Lower lobe of right lung (tissue), 2 donors: ENCODE measurements around the gene LDHD. TPM values are rescaled to one million over a fixed set of nuclear protein-coding genes. Genes with fewer than 3 reads are reported as not detected.
A peak's percentile ranks its signal among the peaks of the same experiment; 100 is the strongest.

ENCODE experiments used
- ATAC-seq, 2 donors: fragments of 200-7000 bp; cut with Tn5 transposase; one replicate each; pipeline ENCODE4 v1.9.1; 2020 to 2022; ENCODE audit warnings: mild to moderate bottlenecking in 2 of 2, moderate library complexity in 2 of 2
- DNase-seq: peaks from one replicate; pipeline ENCODE4 v3.0.0-alpha.2; 2020
- H3K27ac ChIP-seq: fragments of 200-600 bp; one replicate; pipeline ENCODE4 v1.8.0; 2022
- H3K27me3 ChIP-seq: fragments of 200-600 bp; one replicate; pipeline ENCODE4 v1.8.0; 2022; ENCODE audit warnings: low read depth
- H3K36me3 ChIP-seq: fragments of 200-600 bp; one replicate; pipeline ENCODE4 v1.8.0; 2022; ENCODE audit warnings: mild to moderate bottlenecking
- H3K4me1 ChIP-seq: fragments of 200-600 bp; one replicate; pipeline ENCODE4 v1.8.0; 2022
- H3K4me3 ChIP-seq: fragments of 200-600 bp; one replicate; pipeline ENCODE4 v1.8.0; 2022; ENCODE audit warnings: mild to moderate bottlenecking
- H3K9me3 ChIP-seq: fragments of 200-600 bp; one replicate; pipeline ENCODE4 v1.8.0; 2022
- CTCF ChIP-seq: fragments of 200-600 bp; IDR thresholded peaks from one replicate; pipeline ENCODE4 v1.8.0; 2022; ENCODE audit warnings: antibody characterized with exemption, mild to moderate bottlenecking
- intact Hi-C: fragments of 100-400 bp; cut with DNase I; formaldehyde crosslinking; loops from one replicate; pipeline ENCODE4 v1.11.0; 2022
- total RNA-seq: library from RNA; stranded (reverse); fragmentation: NEBNext Ultra II Directional; extraction: Animal tissue kit (Norgen Biotek cat#: 25700); gene quantifications from one replicate; pipeline ENCODE4 v1.2.1, GENCODE V29; 2021
- donor health status: DM: no; HTN: yes; CAD: no; lungs with severe emphysema.

LDHD gene
- total RNA-seq, 1 donor from 2014 or later: 13.2 TPM

GRCh38 chr16:75089486-75090202 lies 26.9 kb downstream of the LDHD start:
- H3K27ac ChIP-seq: no peak overlapping the region
- no peak for DNase-seq
- intact Hi-C loops: no loop called here
- H3K4me1 ChIP-seq: peaks cover 36% of the 10 kb centered on the region
- H3K9me3 ChIP-seq: no peaks in the 10 kb centered on the region
- H3K36me3 ChIP-seq: peaks cover 3% of the 10 kb centered on the region
- ATAC-seq: no peak
- no peak for TF ChIP-seq CTCF
- H3K4me3 ChIP-seq: no peak overlapping the region
- no peaks in the 10 kb centered on the region for H3K27me3 ChIP-seq

- H3K36me3 ChIP-seq: no peaks in the 10 kb centered on the region
- DNase-seq (no peak), ATAC-seq (no peak)
- H3K27me3 ChIP-seq: no peaks in the 10 kb centered on the region
- intact Hi-C loops: no loop called here
- H3K9me3 ChIP-seq: no peaks in the 10 kb centered on the region
- no peak overlapping the region for H3K4me3 ChIP-seq
- peaks cover 37% of the 10 kb centered on the region for H3K4me1 ChIP-seq
- no peak for TF ChIP-seq CTCF
- peak overlapping the region; percentile 69 for H3K27ac ChIP-seq
Measured at GRCh38 chr16:75088934-75089333, 27.6 kb downstream of the LDHD start.

GRCh38 chr16:75088216-75088615 lies 28.4 kb downstream of the LDHD start:
- Histone ChIP-seq H3K36me3 (no peaks in the 10 kb centered on the region), H3K9me3 (no peaks in the 10 kb centered on the region), H3K27me3 (no peaks in the 10 kb centered on the region), H3K4me1 (peaks cover 41% of the 10 kb centered on the region), H3K4me3 (no peak overlapping the region), H3K27ac (peak overlapping the region; percentile 69)
- no peak for TF ChIP-seq CTCF
- intact Hi-C loops: no loop called here
- DNase-seq (no peak), ATAC-seq (no peak)

GRCh38 chr16:75087375-75087979 lies 29.1 kb downstream of the LDHD start:
- ATAC-seq (peak; percentile 74 to 76), DNase-seq (no peak)
- Histone ChIP-seq H3K4me3 (peak overlapping the region; percentile 9), H3K4me1 (peaks cover 41% of the 10 kb centered on the region), H3K36me3 (no peaks in the 10 kb centered on the region), H3K9me3 (no peaks in the 10 kb centered on the region), H3K27me3 (no peaks in the 10 kb centered on the region), H3K27ac (peak overlapping the region; percentile 69)
- intact Hi-C loops: no loop called here
- TF ChIP-seq CTCF: no peak

- no peak for DNase-seq
- Histone ChIP-seq H3K4me3 (no peak overlapping the region), H3K36me3 (no peaks in the 10 kb centered on the region), H3K27ac (peak overlapping the region; percentile 69), H3K9me3 (no peaks in the 10 kb centered on the region), H3K27me3 (no peaks in the 10 kb centered on the region), H3K4me1 (peaks cover 41% of the 10 kb centered on the region)
- no peak for TF ChIP-seq CTCF
- ATAC-seq: no peak
- intact Hi-C loops: no loop called here
Measured at GRCh38 chr16:75086688-75087374, 29.7 kb downstream of the LDHD start.
